Measurements from ENCODE around the gene CCDC89. TPM values are rescaled to one million over a fixed set of nuclear protein-coding genes. Genes with fewer than 3 reads are reported as not detected.

CCDC89 gene
- total RNA-seq, 2 donors from 2014 or later: not detected

GRCh38 chr11:85725510-85726258 lies 39.7 kb upstream of the CCDC89 start:
- Mint-ChIP-seq H3K36me3 (ENCODE audit: low read depth) (no peaks in the 10 kb centered on the region), H3K4me3 (no peak overlapping the region), H3K4me1 (peaks cover 6% of the 10 kb centered on the region), H3K27me3 (ENCODE audit: insufficient read depth) (no peaks in the 10 kb centered on the region), H3K27ac (no peak overlapping the region), H3K9me3 (no peaks in the 10 kb centered on the region)
- H3K4me1 ChIP-seq (ENCODE audit: control insufficient read depth, insufficient read depth, low read length): no peaks in the 10 kb centered on the region
- WGBS, 2 experiments (ENCODE audit: insufficient coverage in 1 of 2, insufficient read length in 1 of 2): 85 to 93% methylated on average over 2 to 3 of the region's 3 CpGs
- TF ChIP-seq, protein P1, sequence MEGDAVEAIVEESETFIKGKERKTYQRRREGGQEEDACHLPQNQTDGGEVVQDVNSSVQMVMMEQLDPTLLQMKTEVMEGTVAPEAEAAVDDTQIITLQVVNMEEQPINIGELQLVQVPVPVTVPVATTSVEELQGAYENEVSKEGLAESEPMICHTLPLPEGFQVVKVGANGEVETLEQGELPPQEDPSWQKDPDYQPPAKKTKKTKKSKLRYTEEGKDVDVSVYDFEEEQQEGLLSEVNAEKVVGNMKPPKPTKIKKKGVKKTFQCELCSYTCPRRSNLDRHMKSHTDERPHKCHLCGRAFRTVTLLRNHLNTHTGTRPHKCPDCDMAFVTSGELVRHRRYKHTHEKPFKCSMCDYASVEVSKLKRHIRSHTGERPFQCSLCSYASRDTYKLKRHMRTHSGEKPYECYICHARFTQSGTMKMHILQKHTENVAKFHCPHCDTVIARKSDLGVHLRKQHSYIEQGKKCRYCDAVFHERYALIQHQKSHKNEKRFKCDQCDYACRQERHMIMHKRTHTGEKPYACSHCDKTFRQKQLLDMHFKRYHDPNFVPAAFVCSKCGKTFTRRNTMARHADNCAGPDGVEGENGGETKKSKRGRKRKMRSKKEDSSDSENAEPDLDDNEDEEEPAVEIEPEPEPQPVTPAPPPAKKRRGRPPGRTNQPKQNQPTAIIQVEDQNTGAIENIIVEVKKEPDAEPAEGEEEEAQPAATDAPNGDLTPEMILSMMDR (conservative IDR thresholded peaks at IDR 0.05): peak; percentile 45
- no peak overlapping the region for H3K4me3 ChIP-seq (ENCODE audit: low read length)
- no peaks in the 10 kb centered on the region for H3K27me3 ChIP-seq (ENCODE audit: control insufficient read depth, insufficient read depth, low read length, poor library complexity, severe bottlenecking)
- no peak overlapping the region for H3K27ac ChIP-seq (ENCODE audit: low read depth, low read length)
- H3K36me3 ChIP-seq (ENCODE audit: control insufficient read depth, insufficient read depth, low read length): no peaks in the 10 kb centered on the region
- H3K9ac ChIP-seq (ENCODE audit: extremely low read depth, low read length, poor library complexity, severe bottlenecking): no peak overlapping the region
- DNase-seq: no peak
- H3K9me3 ChIP-seq (ENCODE audit: control insufficient read depth, low read length): no peaks in the 10 kb centered on the region

DNA sequence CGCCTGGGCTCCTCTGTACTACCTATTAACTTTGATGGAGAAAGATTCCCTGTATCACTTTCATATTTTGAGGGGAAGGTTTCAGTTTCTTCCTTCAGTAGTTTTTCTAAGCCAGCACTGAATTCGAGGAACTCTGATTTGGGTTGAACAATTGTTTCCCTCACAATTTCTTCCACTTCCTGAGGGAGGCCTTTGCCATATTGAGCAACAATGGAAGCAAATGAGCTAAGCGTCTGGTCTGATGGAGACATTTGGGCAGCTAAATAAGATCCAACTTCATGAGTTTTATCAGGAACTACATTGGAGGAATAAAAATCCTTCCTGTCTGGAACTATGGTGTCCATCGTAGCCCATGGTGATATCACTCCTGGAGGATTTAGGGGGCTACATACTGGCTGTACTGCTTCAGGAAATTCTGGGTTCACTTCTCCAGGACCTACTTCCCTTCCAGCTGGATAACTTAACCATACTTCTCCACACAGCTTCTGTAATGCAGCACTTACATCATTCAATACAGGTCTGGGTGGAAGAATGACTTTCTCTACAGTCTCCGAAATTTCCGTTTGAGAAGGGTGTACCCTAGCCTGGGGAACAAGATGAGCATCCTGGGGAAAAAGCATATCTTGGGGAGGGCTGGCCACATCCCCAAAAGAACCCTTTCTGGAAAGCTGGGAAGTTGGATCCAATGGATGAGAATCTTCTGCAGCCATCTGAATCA lies 38.9 kb upstream of the CCDC89 start:
- H3K27me3 ChIP-seq (ENCODE audit: control insufficient read depth, insufficient read depth, low read length, poor library complexity, severe bottlenecking): no peaks in the 10 kb centered on the region
- Mint-ChIP-seq H3K4me1 (peaks cover 10% of the 10 kb centered on the region), H3K9me3 (no peaks in the 10 kb centered on the region), H3K27ac (no peak overlapping the region), H3K4me3 (no peak overlapping the region), H3K27me3 (ENCODE audit: insufficient read depth) (no peaks in the 10 kb centered on the region), H3K36me3 (ENCODE audit: low read depth) (no peaks in the 10 kb centered on the region)
- no peak for DNase-seq
- TF ChIP-seq, protein P1 (conservative IDR thresholded peaks at IDR 0.05): no peak
- 87 to 88% methylated on average over 5 to 6 of the region's 6 CpGs for WGBS, 2 experiments (ENCODE audit: insufficient coverage in 1 of 2, insufficient read length in 1 of 2)
- no peak overlapping the region for H3K9ac ChIP-seq (ENCODE audit: extremely low read depth, low read length, poor library complexity, severe bottlenecking)
- H3K4me3 ChIP-seq (ENCODE audit: low read length): no peak overlapping the region
- H3K36me3 ChIP-seq (ENCODE audit: control insufficient read depth, insufficient read depth, low read length): no peaks in the 10 kb centered on the region
- H3K27ac ChIP-seq (ENCODE audit: low read depth, low read length): no peak overlapping the region
- H3K9me3 ChIP-seq (ENCODE audit: control insufficient read depth, low read length): no peaks in the 10 kb centered on the region
- H3K4me1 ChIP-seq (ENCODE audit: control insufficient read depth, insufficient read depth, low read length): no peaks in the 10 kb centered on the region

DNA sequence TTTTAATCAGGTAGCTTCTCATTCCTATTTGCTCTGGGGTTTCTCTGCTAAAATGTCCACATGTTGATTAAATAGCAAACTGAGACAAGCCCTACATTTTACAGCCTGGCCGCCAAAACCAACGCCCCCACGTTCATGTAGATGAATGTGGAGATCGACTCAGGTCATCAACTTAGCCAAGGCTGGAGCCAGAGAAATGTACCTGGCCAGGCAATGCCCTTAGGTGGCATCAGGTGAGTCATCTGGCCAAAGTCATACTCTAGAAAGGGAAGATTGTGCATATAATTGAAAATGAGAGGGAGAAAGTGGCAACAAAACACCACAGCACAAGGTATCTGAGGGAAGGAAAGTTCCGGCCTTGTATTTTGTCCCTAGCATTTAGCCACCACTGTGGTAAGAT lies 37.1 kb upstream of the CCDC89 start:
- Mint-ChIP-seq H3K27ac (no peak overlapping the region), H3K9me3 (no peaks in the 10 kb centered on the region), H3K36me3 (ENCODE audit: low read depth) (no peaks in the 10 kb centered on the region), H3K4me3 (no peak overlapping the region), H3K27me3 (ENCODE audit: insufficient read depth) (no peaks in the 10 kb centered on the region), H3K4me1 (peaks cover 23% of the 10 kb centered on the region)
- Histone ChIP-seq H3K36me3 (ENCODE audit: control insufficient read depth, insufficient read depth, low read length) (no peaks in the 10 kb centered on the region), H3K4me3 (ENCODE audit: low read length) (no peak overlapping the region), H3K9ac (ENCODE audit: extremely low read depth, low read length, poor library complexity, severe bottlenecking) (no peak overlapping the region), H3K27ac (ENCODE audit: low read depth, low read length) (no peak overlapping the region), H3K27me3 (ENCODE audit: control insufficient read depth, insufficient read depth, low read length, poor library complexity, severe bottlenecking) (no peaks in the 10 kb centered on the region), H3K4me1 (ENCODE audit: control insufficient read depth, insufficient read depth, low read length) (peaks cover 4% of the 10 kb centered on the region), H3K9me3 (ENCODE audit: control insufficient read depth, low read length) (no peaks in the 10 kb centered on the region)
- 94 to 98% methylated on average over 5 of the region's 5 CpGs for WGBS, 2 experiments (ENCODE audit: insufficient coverage in 1 of 2, insufficient read length in 1 of 2)
- DNase-seq: no peak
- TF ChIP-seq, protein P1 (conservative IDR thresholded peaks at IDR 0.05): no peak

Measured in endodermal cell (in vitro differentiated cells).